GM19099 (cell line): Measurements from ENCODE around the gene PHF19.

Experiments used
- POLR2A ChIP-seq: IDR thresholded peaks from 3 replicates; pipeline ENCODE4 v1.6.1; 2011; ENCODE audit warnings: low read depth; ENCODE audit not compliant: insufficient read length; ENCODE audit errors: extremely low read depth

PHF19 gene

DNA sequence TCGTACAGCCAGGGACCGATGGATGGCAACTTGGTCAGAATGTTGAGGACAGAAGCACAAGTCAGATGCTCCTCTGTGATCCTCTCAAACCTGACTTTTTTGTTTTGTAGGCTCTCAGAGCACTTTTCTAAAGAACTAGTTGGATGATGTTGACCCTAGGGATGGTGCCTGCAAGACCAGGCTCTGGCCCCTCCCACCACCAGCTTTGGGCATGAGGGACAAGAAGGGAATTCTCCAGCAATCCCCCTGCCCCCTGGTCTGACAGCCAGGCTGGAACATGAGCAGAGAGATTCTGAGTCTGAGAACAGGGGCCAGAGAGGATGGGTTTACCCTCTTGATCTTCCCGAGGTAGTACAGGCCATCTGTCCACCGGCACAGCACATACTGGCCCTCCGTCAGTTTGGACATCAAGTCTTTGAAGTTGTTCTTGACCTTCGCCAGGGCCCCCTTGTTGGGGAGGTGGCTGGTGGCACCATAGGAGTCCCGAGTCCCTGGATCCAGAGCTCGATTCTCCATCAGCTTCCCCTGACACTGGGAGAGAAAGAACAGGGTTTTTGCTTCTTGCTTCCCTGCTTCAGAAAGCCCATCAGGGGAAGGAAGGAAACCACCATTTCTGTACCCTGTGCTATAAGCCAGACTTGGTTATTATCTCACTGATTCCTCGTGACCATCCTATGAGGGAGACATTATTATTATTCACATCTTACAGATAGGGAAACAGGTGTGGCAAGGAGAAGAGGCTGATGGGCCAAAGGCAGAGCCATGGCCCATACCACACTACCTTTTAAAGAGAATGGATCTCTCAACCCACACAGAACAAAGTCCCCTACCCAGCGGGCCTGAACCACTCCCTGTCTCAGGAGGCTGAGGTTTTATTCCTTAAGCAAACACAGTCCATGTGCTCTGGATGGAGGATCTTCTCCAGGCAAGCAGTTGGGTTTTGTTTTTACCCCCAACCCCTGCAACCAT, 2.5 kb downstream of the PHF19 start:
- TF ChIP-seq POLR2A, result no peak

DNA sequence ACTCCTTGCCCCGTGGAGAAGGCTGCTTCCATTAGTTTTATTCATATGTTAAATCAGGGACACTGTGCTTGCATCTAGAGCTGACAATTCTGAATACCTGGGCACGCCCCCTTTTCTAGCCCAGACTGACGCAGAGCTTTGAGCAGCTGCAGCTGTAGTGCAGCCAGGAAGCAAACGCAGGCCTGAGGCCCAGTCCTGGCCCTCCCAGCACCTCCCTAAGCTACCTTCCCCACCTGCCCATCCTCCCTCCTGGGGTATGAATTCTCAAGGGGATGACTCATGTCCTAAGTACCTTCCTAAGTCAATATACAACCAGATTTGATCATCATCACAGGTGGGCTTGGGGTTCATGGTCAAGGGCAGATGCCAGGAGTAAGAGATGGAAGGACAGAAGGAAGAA, 3.5 kb downstream of the PHF19 start:
- no peak for TF ChIP-seq POLR2A

DNA sequence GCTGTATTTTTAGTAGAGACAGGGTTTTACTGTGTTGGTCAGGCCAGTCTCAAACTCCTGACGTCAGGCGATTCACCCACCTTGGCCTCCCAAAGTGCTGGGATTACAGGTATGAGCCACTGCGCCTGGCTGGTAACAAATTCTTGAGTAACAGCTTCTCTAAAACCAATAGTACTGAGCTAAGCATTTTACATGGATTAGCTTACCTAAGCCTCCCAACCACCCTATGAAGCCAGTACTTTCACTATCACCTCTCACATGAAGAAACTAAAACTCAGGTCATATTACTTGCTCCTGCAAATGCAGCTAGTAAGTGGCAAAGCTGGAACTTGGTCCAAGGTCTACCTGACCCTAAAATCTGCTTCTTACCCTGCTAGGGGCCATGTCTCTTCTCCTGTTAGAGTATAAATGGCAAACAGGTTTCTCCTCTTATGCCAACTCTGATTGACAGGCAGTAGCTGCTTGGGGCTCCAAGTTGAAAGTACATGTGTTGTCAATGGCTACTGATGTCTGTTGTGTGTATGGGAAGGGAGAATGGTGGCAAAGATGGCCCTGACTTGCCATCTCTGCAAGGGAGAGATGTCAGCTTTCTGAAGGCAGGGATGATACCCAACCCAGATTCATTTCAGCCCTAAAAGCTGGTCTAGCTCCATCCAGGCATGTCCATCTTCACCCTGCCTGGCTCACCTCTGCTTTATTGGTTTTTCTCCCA, 4.0 kb downstream of the PHF19 start:
- TF ChIP-seq POLR2A, result no peak

DNA sequence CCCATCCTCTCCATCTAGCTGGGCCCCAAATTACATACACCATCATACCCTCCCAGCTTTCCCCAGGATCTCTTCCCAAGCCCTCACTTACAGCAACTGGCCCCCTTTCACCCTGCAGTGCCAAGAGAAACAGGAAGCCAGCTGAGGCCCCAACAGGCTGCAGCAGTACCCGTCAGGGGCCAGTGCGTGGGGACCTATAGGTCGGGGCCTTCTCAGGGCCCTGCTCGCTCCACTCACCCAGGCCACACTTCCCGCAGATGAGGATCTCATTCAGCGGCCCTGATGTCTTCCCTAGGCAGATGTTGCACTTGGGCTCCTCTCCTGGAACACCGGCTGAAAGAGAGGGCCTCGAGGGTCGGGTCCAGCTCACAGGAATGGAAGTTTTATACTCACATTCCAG, 6.8 kb downstream of the PHF19 start:
- no peak for TF ChIP-seq POLR2A

DNA sequence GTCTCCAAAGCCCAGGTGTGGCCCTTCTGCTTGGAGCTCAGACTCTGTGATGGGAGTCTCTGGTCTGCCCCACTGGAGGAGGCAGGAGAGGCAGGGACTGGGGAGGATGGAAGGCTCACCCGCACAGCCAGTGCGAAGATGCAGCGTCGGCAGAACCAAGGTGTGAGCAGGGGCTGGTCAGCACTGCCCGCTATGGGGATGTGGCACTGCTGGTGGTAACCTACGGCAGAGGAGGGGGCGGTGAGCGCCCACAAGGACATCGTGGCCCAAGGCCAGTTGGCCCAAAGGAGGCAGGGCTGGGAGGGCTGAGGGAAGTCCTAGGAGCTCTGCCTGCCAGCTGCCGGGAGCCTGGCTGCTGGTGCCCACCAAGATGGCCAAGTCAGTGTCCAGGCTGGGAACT, 7.3 kb downstream of the PHF19 start:
- TF ChIP-seq POLR2A, result no peak

DNA sequence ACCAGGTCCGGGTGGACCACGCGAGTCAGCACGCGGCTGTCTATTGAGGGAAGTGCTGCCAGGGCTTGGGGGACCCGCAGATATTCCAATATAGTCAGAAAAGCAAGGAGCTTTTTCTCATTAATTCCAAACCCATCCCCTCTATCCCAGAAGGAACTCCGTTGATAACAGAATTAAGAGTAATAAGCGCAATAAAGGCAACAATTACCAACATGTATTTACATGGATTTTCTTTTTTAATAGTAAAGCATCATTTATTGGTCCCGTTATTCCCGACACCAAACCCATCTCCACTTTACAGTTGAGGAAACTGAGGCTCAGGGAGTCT, 7.7 kb downstream of the PHF19 start:
- TF ChIP-seq POLR2A, result no peak

DNA sequence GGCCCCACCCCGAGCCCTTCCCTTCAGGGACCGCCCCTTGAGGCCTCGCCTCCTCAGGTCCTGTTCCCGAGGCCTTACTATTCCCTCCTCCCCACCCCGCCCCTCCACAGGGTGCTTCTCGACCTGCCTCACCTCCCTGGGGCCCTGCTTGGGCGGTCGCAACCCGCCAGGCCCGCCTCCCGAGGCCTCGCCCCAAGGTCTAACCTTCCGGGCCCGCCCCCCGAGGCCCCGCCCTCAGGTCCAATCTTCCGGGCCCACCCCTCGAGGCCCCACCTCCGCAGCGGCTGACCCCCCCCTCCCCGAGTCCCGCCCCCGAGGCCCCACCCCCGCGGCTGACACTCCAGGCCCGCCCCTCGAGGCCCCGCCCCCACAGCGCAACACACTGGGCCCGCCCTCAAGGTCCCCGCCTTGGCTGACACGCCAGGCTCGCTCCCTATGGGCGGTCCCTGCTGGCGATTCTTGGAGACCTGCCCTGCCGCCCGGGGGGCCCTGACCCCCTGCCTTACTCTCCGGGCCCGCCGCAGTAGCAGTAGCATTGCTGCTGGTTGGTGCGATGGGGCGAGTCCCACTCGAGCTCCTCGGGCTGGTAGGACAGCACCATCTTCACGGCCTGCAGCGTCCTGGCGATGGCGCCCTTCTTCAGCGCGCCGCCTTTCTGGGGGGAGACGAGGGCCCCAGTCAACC, 8.2 kb downstream of the PHF19 start:
- TF ChIP-seq POLR2A, result peak; percentile 30

DNA sequence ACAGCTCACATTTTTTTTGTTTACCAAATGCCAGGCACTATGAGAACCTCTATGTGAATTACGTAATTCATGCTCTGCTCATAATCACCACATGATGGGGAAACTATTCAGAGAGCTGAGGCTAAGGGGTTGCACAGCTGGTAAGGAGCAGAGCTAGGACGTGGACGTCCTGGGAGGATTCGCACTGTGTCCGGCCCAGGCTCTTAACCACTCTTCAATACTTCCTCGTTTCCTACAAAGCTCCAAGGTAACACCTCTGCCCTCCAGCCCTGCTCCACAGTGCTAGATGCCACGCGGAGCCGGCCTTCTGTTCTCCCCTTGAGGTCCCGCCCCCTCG, 8.7 kb downstream of the PHF19 start:
- TF ChIP-seq POLR2A, result no peak

DNA sequence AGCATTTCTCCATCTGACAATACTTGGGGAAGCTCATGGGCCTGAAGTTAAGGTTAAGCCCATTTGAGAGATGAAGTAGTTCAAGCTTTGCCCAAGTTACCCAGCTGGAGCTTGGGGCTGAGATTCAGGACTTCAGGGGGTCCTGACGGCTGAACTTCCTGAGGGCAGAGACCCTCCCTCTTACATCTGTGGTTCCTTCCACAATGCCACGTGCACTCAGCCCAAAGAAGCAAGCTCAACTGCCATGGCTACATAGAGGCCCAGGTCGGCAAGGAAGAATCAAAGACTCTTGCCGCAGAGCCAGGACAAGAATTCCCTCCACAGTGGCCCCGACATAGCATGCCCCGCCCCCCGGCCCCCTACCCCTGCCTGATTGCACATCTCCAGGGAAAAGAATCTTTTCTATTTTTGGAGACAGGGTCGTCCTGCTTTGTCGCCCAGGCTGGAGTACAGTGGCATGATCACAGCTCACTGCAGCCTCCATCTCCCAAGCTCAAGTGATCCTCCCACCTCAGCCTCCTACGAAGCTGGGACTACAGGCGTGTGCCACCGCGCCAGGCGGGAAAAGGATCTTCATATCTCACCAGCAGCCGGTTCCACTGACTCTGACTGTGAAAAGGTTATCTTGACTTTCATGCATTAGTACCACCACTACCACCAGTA, 9.2 kb downstream of the PHF19 start:
- no peak for TF ChIP-seq POLR2A

DNA sequence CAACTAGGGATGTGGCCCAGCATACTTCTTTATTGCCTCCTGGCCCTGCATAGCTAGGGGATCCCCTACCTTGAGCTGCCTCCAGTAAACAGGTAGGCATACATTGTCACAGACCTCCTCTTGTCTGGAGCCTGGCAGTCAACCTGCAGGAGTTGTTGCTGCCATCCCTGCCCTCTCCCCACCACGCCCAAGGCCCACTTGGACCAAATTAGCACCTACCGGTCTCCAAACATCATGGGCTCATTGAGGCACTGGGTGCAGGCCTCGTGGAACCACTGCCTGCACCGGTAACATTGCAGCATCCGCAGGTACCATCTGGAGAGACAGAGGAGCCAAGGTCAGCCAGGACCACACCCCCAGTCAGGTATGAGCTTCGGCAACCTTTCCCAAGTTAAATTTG, 10.3 kb downstream of the PHF19 start:
- no peak for TF ChIP-seq POLR2A

DNA sequence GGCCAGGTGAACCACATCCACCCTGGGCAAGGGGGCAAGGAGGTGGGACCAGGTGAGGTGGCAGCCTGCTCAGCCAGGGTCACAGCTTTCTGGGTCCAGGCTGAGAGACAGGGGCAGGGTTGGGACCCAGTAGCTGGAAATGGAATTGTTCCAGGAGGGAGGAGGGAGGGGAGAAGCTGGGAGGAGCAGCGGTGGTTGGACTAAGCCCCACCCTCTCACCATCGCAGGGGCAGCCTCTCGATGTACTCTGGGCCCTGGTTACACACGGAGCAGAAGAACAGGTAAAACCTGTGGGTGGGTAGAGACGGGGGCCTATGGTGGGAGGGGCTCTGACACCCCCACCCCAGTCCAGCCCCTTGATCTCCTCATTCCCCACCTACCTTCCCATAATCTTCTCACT, 11.2 kb downstream of the PHF19 start:
- no peak for TF ChIP-seq POLR2A

DNA sequence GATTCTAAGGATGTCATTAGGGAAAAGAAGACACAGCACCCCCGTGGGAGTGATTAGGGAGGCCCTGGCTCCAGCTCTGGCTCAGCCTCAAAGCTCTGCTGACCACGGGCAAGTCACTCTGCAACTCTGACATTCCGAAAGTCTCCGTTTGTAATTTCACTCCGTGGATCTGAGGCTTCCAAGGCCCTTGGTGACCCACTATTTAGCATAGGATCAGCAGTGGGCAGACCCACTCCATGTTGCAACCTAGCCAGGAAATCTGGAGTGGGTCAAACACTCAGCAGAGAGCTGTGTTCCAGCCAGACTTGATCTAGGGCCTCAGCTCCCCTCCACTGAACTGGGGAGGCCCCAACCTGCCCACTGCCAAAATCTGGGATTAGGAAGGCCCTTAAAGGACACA, 11.8 kb downstream of the PHF19 start:
- TF ChIP-seq POLR2A, result no peak

DNA sequence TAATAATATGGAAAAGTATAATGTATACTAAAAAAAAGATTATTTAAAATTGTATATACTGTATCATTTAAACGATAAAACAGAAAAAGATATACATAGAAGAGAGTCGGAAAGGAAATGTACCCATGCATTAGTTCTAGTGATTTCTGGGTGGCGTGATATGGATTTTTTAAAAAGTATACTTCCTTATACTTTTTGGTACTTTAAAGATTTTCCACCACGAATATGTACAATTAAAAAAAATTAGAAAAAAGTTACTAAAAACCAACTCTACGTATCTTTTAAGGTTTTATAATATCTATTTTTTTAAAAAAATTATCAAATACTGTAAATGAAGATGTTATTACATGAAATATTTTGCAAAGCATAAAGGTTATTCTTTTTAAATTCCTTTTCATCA, 12.3 kb downstream of the PHF19 start:
- no peak for TF ChIP-seq POLR2A

DNA sequence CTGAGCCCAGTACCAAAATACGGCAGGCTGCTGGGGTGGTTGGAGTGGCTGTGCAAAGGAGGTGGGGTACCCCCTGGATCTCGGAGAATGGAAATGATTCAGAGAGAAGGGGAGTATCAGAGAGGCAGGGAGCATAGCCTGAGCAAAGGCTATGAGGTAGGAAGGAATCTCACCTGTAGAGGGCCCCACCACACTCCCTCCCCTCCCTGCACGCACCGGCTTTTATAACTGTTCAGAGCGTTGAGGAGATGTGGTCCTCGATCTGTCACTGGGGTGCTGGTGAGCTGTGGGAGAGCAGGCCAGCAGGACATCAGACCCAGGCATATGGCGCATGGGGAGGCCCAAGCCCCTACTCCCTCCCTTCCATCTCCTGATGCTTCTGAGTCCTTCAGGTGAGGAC, 13.2 kb downstream of the PHF19 start:
- no peak for TF ChIP-seq POLR2A

DNA sequence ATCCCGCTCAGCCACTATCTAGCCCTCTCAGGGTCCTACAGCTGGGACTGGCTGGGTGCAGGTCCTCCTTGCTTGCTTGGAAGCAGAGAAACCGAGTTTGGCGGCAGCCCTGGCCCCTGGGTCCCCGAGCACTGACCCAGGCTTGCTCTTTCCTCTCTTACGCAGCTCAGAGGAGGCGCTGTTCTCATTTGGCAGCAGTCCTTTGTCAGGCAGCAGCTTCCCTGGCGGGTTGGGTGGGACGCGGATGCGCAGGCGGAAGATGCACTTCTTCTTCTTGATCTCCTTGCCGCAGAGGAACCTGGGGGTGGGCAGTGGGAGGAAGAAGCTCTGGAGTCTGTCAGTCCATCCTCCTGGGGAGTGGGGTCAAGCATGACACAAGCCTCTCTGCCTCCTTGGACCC, 14.5 kb downstream of the PHF19 start:
- no peak for TF ChIP-seq POLR2A

DNA sequence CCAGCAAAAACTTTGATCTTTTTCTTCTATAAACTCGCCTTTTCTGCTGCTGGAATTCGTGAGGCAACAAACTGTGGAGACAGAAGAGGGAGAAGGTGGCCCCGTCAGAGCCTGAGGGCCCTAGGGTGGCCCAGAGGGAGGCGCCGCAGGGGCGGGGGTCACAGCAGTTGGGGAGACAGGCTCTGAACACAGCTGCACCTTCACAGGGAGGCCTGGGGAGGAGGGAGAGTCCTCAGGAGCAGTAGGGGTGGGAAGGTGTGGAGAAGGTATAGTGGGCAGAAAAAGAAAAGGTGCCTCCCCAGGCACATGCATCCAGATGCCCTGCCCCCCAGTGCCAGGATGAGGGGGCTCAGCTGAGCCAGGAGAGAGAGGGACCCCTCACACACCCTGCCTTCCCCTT, 15.1 kb downstream of the PHF19 start:
- no peak for TF ChIP-seq POLR2A

DNA sequence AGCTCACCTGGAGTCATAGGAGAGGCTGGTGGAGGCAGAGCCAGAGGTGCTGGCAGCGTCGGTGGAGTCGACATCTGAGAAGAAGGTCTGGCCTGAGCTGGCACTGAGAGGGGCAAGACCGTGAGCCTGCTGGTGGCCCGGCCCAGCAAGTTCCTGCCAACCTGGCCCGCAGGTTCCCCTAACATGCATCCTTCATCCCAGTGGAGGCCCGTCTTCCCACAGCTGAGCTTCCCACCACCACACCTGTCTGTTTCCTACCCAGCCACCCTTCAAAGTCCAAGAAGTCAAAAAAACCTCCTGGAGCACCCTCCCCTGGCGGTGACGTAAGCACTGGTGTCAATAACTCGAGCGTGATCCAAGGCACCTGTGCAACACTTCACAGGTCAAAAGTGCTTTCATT, 16.9 kb downstream of the PHF19 start:
- TF ChIP-seq POLR2A, result no peak
